Frontal cortex (tissue), 4 donors: ENCODE results near the gene ST6GALNAC4. TPM values are rescaled to one million over a fixed set of nuclear protein-coding genes. Genes with fewer than 3 reads are reported as not detected.

ENCODE experiments used
- DNase-seq, 2 donors: peaks; one replicate each; pipeline ENCODE4 v3.0.0; 2012; ENCODE audit warnings: low spot score in 2 of 2
- FAIRE-seq: peaks from 2 replicates; lab custom pipeline; 2012; peaks lifted over from hg19 to GRCh38; lab: Jason Lieb, UNC
- total RNA-seq: library from RNA; depleted of rRNA; stranded (reverse); fragments of >200 nt; gene quantifications from one replicate; pipeline ENCODE4 v1.2.3, GENCODE V29; 2014
- donor health status: control.
- donor health status: control.
- donor health status: control.

ST6GALNAC4 gene
- total RNA-seq, 1 donor from 2014 or later = 6.5 TPM

- DNase-seq (no peak), FAIRE-seq (no peak)
These were observed 14.4 kb upstream of the ST6GALNAC4 start for GRCh38 chr9:127931092-127931881.

- peak; percentile 93 to 97 for DNase-seq
- FAIRE-seq = no peak
These were observed 13.6 kb upstream of the ST6GALNAC4 start, which contains the start of gene PIP5KL1 for GRCh38 chr9:127930231-127931091. Gene PIP5KL1 (minus strand): TSS chr9:127930777. CDS start chr9:127930752, 25 bp downstream.

GRCh38 chr9:127929625-127929979 is 12.8 kb upstream of the ST6GALNAC4 start:
- no peak for FAIRE-seq
- no peak for DNase-seq

- no peak for DNase-seq
- FAIRE-seq = no peak
These were observed 12.1 kb upstream of the ST6GALNAC4 start for GRCh38 chr9:127928676-127929624.

GRCh38 chr9:127927988-127928675 is 11.3 kb upstream of the ST6GALNAC4 start:
- DNase-seq (no peak), FAIRE-seq (no peak)

GRCh38 chr9:127927201-127927987 is 10.6 kb upstream of the ST6GALNAC4 start:
- no peak for FAIRE-seq
- DNase-seq = no peak

- no peak for FAIRE-seq
- DNase-seq = no peak
These were observed 10.0 kb upstream of the ST6GALNAC4 start for GRCh38 chr9:127926906-127927200.

- FAIRE-seq (no peak), DNase-seq (no peak)
These were observed 9.4 kb upstream of the ST6GALNAC4 start for GRCh38 chr9:127925959-127926905.

- DNase-seq = no peak
- FAIRE-seq = no peak
These were observed 8.0 kb upstream of the ST6GALNAC4 start for GRCh38 chr9:127924736-127925444.

GRCh38 chr9:127923771-127924170 is 6.9 kb upstream of the ST6GALNAC4 start:
- DNase-seq (no peak), FAIRE-seq (no peak)

GRCh38 chr9:127923046-127923445 is 6.2 kb upstream of the ST6GALNAC4 start:
- DNase-seq (no peak), FAIRE-seq (no peak)

- DNase-seq (peak; percentile 86 to 91), FAIRE-seq (no peak)
These were observed 4.8 kb upstream of the ST6GALNAC4 start for GRCh38 chr9:127921557-127922120.

- no peak for DNase-seq
- no peak for FAIRE-seq
These were observed 4.0 kb upstream of the ST6GALNAC4 start for GRCh38 chr9:127920794-127921193.

GRCh38 chr9:127919253-127919815 is 2.5 kb upstream of the ST6GALNAC4 start:
- DNase-seq = no peak

GRCh38 chr9:127918183-127919107 is 1.6 kb upstream of the ST6GALNAC4 start:
- FAIRE-seq (no peak), DNase-seq (no peak)

More at GRCh38 chr9:127919253-127919815, 2.5 kb upstream of the ST6GALNAC4 start:
- FAIRE-seq = no peak
